NCI-H2107 treated with DMSO at 0.1 percent for 48 hours (cell line): ENCODE measurements around the gene CRIM1.

Experiments used
- DNase-seq: peaks from one replicate; lab custom pipeline; 2025; ENCODE audit not compliant: unreplicated experiment; lab: John Stamatoyannopoulos, UW

Gene CRIM1

DNA sequence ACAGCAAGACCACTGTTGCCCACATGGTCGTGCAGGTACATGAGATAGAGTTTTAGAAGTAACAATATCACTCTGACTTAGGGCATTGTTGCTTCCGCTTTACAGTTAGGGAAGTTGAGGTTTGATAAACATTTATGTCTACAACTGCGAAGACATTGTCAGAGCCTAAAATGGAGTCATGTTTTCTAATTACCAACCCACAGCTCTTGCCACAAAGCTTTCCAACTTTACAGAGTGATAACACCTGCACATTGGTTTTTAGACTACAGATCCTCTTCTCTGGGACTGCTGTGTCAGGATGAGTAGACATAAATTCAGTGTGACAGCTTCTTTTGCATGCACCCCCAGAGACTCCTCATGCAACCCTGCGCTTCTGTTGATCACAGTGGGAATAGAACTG lies 123.4 kb downstream of the CRIM1 start:
- no peak for DNase-seq

DNA sequence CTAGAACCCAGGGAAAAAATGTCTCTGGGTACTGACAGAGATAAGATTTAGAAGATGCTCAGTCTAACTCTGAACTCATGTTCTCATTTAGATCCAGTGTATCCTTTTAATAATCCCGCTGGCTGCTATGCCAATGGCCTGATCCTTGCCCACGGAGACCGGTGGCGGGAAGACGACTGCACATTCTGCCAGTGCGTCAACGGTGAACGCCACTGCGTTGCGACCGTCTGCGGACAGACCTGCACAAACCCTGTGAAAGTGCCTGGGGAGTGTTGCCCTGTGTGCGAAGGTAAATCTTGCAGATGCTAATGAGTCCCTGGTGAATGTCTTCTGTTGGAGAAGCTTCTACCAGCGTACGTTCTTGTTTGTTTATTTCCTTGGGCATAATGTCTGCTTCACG lies 123.8 kb downstream of the CRIM1 start:
- no peak for DNase-seq

GRCh38 chr2:36480028-36480427 lies 124.5 kb downstream of the CRIM1 start:
- DNase-seq, result no peak

DNA sequence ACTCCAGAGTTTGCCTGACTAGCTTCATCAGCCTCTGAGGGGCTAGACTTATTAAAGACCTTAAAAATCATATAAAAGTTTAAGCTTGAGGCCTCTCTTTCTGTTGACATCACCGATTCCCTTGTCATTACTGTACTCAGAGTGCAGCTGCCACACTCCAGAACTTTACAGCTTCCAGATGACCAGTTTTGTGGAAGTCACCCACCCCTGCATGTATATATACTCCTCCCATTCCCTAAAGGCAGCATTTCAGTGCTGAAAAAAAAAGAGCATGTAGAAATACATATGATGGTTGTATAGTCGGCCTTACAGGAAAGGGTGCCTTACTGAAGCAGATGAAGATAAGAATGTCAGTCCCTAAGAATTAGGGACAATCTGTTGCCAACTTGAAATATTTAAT lies 125.1 kb downstream of the CRIM1 start:
- no peak for DNase-seq

GRCh38 chr2:36481709-36482108 lies 126.1 kb downstream of the CRIM1 start:
- DNase-seq, result no peak

GRCh38 chr2:36482576-36483214 lies 127.1 kb downstream of the CRIM1 start:
- no peak for DNase-seq

DNA sequence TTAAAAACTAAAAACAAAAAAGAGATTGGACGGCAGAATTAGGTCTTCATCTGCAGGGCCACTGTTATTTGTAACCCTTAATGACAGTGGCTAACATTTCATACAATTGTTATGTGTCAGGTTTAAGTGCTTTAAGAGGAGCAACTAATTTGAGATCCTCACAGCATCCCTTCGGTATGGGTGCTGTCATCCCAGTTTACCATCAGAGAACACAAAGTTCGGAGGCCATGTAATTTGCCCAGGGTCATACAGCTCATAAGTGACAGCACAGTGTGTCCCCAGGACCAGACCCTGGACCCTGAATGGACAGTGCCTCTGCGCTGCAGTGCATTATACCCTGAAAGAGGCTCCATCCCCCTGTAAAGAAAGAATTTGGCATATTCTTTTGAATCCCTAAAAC lies 127.7 kb downstream of the CRIM1 start:
- DNase-seq, result no peak

GRCh38 chr2:36484454-36484853 lies 128.9 kb downstream of the CRIM1 start:
- DNase-seq, result no peak

DNA sequence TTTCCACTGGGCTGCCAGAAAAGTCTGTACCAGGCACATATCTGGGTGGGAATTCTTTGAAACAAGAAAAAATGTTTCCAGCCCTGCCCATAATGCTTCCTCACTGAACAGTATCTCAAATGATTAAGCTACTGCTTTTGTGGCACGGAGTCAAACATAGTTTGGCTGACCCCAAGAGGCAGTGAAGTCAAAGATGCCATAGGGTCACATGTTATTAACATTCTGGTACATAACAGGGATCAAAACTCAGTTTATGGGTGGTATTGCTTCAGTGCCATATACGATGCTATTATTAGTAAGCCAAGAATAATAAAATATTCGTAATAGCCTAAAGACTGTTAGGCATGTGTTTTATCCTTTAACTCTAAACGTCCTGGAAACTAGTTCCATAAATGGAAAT lies 129.9 kb downstream of the CRIM1 start:
- DNase-seq, result no peak

- no peak for DNase-seq
Observed at GRCh38 chr2:36486521-36487044, 131.0 kb downstream of the CRIM1 start.

GRCh38 chr2:36487947-36488346 lies 132.4 kb downstream of the CRIM1 start:
- DNase-seq, result no peak

DNA sequence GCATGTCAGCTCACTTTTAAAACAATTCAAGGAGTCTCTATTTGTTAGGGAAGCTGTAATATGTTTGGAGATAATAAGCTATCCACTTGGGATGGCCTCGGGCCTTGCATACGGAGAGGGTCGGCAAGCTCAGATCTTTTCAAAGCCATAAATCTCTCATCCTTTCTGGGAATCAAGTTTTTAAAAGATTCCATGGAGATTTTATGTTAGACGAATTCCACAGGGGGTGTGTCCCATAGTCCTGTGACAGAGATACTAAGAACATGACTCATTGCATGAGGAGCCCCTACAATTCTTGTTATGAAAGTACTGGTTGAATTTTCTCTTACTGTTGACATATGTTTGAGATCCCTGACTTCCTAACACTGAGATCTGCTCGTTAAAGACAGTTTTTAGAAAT lies 133.7 kb downstream of the CRIM1 start:
- DNase-seq, result no peak

GRCh38 chr2:36490749-36491148 lies 135.2 kb downstream of the CRIM1 start:
- no peak for DNase-seq

DNA sequence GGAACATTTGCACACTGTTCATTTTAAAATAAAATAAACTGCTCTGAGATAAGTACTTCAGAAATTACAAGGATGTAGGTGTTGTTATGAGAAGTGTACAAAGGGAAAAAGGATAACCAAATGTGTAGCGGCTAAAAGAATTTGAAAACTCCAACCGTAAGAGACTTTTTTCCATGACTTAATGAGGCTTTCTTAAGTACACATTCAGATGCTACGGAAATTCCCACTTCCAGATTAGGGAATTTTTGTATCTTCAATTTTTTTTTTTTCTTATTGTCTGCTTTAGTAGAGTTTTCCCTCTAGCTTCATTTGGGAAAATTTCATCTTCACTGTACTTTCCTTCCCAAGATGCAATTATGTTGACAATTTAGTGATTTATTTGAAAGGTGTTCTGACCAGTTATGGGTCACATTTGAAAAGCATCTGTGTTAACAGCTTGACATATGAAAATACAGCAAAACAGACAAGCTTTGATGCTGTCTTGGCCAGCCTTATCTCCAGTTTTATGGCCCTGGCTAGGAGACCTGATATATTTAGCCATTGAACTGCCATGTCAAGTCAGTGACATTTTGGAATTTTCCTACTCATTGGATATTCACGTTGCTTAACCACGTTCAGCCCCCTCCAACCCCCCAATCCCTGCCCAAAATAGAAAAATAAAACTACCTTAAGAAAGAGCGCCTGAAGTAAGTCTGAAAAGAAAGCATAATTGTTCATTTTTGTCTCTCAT lies 136.8 kb downstream of the CRIM1 start:
- DNase-seq, result no peak

DNA sequence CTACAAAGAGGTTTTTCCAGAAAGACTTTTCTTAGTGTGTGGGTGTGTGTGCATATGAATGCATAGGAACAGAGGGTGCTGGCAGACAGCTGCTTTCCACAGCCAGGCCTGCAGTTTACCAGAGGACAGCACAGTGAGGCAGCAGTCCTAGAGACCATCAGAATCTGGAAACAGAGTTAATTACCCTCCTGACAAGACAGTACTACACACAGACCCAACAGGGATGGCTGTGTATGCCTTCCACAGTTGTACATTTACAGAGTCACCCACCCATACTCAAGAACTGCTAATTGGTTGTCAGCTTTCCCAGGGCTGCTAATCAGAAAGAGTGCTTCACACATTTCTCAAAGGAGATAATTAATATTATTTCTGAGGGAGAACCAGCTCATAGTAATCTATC lies 137.7 kb downstream of the CRIM1 start:
- no peak for DNase-seq

- no peak for DNase-seq
Observed at GRCh38 chr2:36497570-36498163, 142.1 kb downstream of the CRIM1 start.

GRCh38 chr2:36499128-36499820 lies 143.7 kb downstream of the CRIM1 start:
- DNase-seq, result no peak

- DNase-seq, result no peak
Observed at GRCh38 chr2:36500072-36500471, 144.5 kb downstream of the CRIM1 start.

DNA sequence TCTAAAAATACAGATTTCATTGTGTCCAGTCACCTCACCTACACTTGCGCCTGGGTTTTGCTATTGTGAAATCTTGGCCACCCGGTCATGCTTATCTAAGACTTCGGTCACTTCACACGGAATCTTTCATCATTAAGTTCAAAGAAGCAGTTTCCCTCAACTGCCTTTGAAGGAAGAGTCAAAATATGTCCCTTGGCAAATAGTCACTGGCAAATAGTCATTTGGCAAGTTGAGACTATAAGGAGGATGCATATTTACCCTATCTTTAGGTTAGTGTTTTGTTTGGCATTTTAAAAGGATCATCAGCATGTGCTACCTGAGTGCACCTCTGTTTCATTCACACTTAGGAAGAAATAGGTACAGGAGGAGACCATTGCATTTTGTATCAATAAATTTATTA lies 146.5 kb downstream of the CRIM1 start:
- no peak for DNase-seq

DNA sequence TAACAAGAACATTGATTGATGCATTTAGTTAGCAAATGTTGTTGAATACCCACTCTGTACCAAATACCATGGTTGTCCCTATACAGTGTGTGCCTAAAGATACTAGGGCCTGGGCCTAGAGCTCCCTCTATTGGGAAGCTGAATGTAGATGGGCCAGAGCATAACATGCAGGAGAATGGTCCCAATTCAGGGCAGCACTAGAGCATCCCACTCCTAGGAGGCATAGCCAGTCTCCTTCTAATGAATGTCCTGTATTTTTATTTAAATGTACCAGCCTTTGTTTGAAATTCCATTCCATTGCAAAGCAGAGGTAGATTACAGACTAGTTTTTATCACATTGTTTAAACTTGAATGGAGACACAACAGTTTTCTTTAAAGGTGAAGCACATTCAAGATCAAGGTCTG lies 151.8 kb downstream of the CRIM1 start:
- peak; percentile 12 for DNase-seq

DNA sequence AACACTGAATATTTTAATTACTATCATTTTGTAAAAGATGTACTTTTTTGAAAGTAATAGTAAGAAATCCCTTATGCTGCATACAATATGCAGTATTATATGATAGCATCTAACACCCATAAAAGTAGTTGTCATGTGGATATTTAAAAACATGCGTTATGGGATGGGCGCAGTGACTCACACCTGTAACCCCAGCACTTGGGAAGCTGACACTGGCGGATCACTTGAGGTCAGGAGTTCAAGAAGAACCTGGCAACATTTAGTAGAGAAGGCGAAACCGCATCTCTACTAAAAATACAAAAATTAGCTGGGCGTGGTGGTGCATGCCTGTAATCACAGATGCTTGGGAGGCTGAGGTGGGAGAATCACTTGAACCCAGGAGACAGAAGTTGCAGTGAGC lies 153.5 kb downstream of the CRIM1 start:
- no peak for DNase-seq
